ENCODE measurements around the gene LIMK1. TPM values are rescaled to one million over a fixed set of nuclear protein-coding genes. Genes with fewer than 3 reads are reported as not detected.

The LIMK1 gene
- total RNA-seq, result 63.9 and 91.1 TPM in 2 replicates

GRCh38 chr7:74083117-74083876 is at the start of gene LIMK1:
Gene LIMK1 (plus strand): TSS chr7:74083804. CDS start chr7:74083991, 187 bp downstream.

Other genes with a start within 250 kb of the LIMK1 start
- gene METTL27, start 241.3 kb upstream of the LIMK1 start, total RNA-seq, result 26.5 and 51.5 TPM in 2 replicates
- gene TMEM270, start 222.6 kb upstream of the LIMK1 start, total RNA-seq, result not detected in 2 replicates
- gene ELN, start 55.6 kb upstream of the LIMK1 start, total RNA-seq, result 0.89 and 2.6 TPM in 2 replicates
- gene EIF4H, start 90.6 kb downstream of the LIMK1 start, total RNA-seq, result 333 and 443 TPM in 2 replicates
- 0.89 and 1.00 TPM in 2 replicates for gene LAT2, start 126.2 kb downstream of the LIMK1 start, total RNA-seq
- 15.6 and 50.8 TPM in 2 replicates for gene RFC2, start 170.6 kb downstream of the LIMK1 start, total RNA-seq
- gene CLIP2, start 205.6 kb downstream of the LIMK1 start, total RNA-seq, result 91.0 and 106 TPM in 2 replicates

All from uterine smooth muscle cell (primary cell).